H1 (cell line): ENCODE data around the gene ORAI3. TPM values are rescaled to one million over a fixed set of nuclear protein-coding genes. Genes with fewer than 3 reads are reported as not detected.
A peak's percentile ranks its signal among the peaks of the same experiment; 100 is the strongest.

Experiments
- CTCF ChIA-PET: fragments of 300-600 bp; sonication (Branson Sonifier 250); formaldehyde crosslinking; loops from one replicate; lab custom pipeline; 2021; ENCODE audit not compliant: partially characterized antibody; lab: Charles Lee
- POLR2A ChIA-PET: fragments of 300-600 bp; sonication (Branson Sonifier 250); formaldehyde crosslinking; loops from one replicate; lab custom pipeline; 2021; ENCODE audit warnings: inconsistent platforms; ENCODE audit not compliant: partially characterized antibody; lab: Charles Lee
- DNase-seq, 2 experiments: peaks; one replicate each; pipeline versions ENCODE4 v3.0.0 to v3.0.0-alpha.2; 2010 to 2022; ENCODE audit warnings: low spot score in 2 of 2, low read depth in 1 of 2, mixed read lengths in 1 of 2
- FAIRE-seq: peaks from 2 replicates; lab custom pipeline; 2011; peaks lifted over from hg19 to GRCh38; lab: Jason Lieb, UNC
- H2AFZ ChIP-seq: 2 replicates; pipeline ENCODE4 v1.8.1; 2012; ENCODE audit warnings: low read length, inconsistent platforms
- H2AK5ac ChIP-seq: 2 replicates; pipeline ENCODE4 v1.6.1; 2013; ENCODE audit warnings: low read depth, low read length
- H2BK120ac ChIP-seq: replicated peaks from 2 replicates; pipeline ENCODE3; 2013; ENCODE audit warnings: low read depth, low read length, inconsistent platforms
- H2BK12ac ChIP-seq: 2 replicates; pipeline ENCODE4 v1.6.1; 2013; ENCODE audit warnings: low read depth, low read length
- H2BK15ac ChIP-seq: 2 replicates; pipeline ENCODE4 v1.6.1; 2013; ENCODE audit warnings: low read length
- H2BK20ac ChIP-seq: 2 replicates; pipeline ENCODE4 v1.6.1; 2013; ENCODE audit warnings: low read length
- H2BK5ac ChIP-seq: 2 replicates; pipeline ENCODE4 v1.6.1; 2013; ENCODE audit warnings: low read depth, low read length
- H3K14ac ChIP-seq: 2 replicates; pipeline ENCODE4 v1.6.1; 2013; ENCODE audit warnings: inconsistent platforms; ENCODE audit not compliant: insufficient read length
- H3K18ac ChIP-seq: 2 replicates; pipeline ENCODE4 v1.6.1; 2013; ENCODE audit warnings: low read length; ENCODE audit errors: extremely low read depth
- H3K23ac ChIP-seq: 2 replicates; pipeline ENCODE4 v1.6.1; 2013; ENCODE audit warnings: inconsistent platforms; ENCODE audit not compliant: insufficient read length
- H3K23me2 ChIP-seq: 2 replicates; pipeline ENCODE4 v1.6.1; 2013; ENCODE audit warnings: low read depth, low read length
- H3K27ac ChIP-seq: 2 replicates; pipeline ENCODE4 v1.6.1; 2011; ENCODE audit warnings: low read depth, low read length, inconsistent platforms
- H3K27me3 ChIP-seq, 4 experiments: replicated peaks in 1 of 4; 1 replicate in 1 of 4; 2 replicates in 3 of 4; pipeline versions ENCODE4 v1.6.1 to v1.8.1; 2011 to 2013; ENCODE audit warnings: low read length in 3 of 4, mild to moderate bottlenecking in 3 of 4, inconsistent platforms in 2 of 4, mixed read lengths in 2 of 4, moderate library complexity in 1 of 4; ENCODE audit not compliant: control insufficient read depth in 3 of 4, insufficient read depth in 3 of 4; ENCODE audit errors: extremely low read depth in 1 of 4
- H3K36me3 ChIP-seq, 4 experiments: 2 replicates each; pipeline versions ENCODE4 v1.6.1 to v1.8.1; 2011 to 2013; ENCODE audit warnings: mild to moderate bottlenecking in 4 of 4, low read length in 3 of 4, moderate library complexity in 2 of 4, control low read depth in 1 of 4, inconsistent platforms in 1 of 4; ENCODE audit not compliant: insufficient read depth in 4 of 4, control insufficient read depth in 2 of 4
- H3K4ac ChIP-seq: replicated peaks from 2 replicates; pipeline ENCODE3; 2013; ENCODE audit warnings: low read length, low read depth, mixed read lengths, inconsistent platforms; ENCODE audit not compliant: insufficient read length
- H3K4me1 ChIP-seq, 4 experiments: replicated peaks in 1 of 4; 1 replicate in 1 of 4; 2 replicates in 3 of 4; pipeline versions ENCODE4 v1.6.1 to v1.8.1; 2011 to 2013; ENCODE audit warnings: low read length in 3 of 4, inconsistent platforms in 2 of 4, mixed read lengths in 1 of 4; ENCODE audit not compliant: insufficient read depth in 4 of 4, control insufficient read depth in 3 of 4
- H3K4me2 ChIP-seq, 2 experiments: 2 replicates each; pipeline versions ENCODE4 v1.6.1 to v1.8.1; 2011 to 2013; ENCODE audit warnings: low read depth in 2 of 2, low read length in 2 of 2, control low read depth in 1 of 2, inconsistent platforms in 1 of 2, mild to moderate bottlenecking in 1 of 2; ENCODE audit not compliant: insufficient read depth in 1 of 2
- H3K4me3 ChIP-seq, 4 experiments: fragments of 200-600, 300-600 bp in 1 of 4; sonication (generic), shearing (Covaris generic), sonication (Bioruptor Twin) in 1 of 4; 2 replicates each; pipeline versions ENCODE4 v1.5.1 to v1.8.1; 2011 to 2016; ENCODE audit warnings: low read length in 4 of 4, low read depth in 3 of 4, control low read depth in 2 of 4, inconsistent platforms in 2 of 4, mild to moderate bottlenecking in 2 of 4, mixed read lengths in 1 of 4, moderate library complexity in 1 of 4; ENCODE audit not compliant: insufficient read depth in 2 of 4; ENCODE audit errors: extremely low read depth in 1 of 4
- H3K56ac ChIP-seq: replicated peaks from 2 replicates; pipeline ENCODE3; 2013; ENCODE audit warnings: low read depth, mild to moderate bottlenecking, mixed read lengths, low read length, inconsistent platforms; ENCODE audit not compliant: insufficient read length
- H3K79me1 ChIP-seq: 2 replicates; pipeline ENCODE4 v1.6.1; 2013; ENCODE audit warnings: low read depth, low read length, control low read depth
- H3K79me2 ChIP-seq, 2 experiments: 2 replicates each; pipeline versions ENCODE4 v1.6.1 to v1.8.1; 2012 to 2013; ENCODE audit warnings: low read length in 2 of 2, mild to moderate bottlenecking in 2 of 2, inconsistent platforms in 1 of 2; ENCODE audit not compliant: insufficient read depth in 2 of 2, control insufficient read depth in 1 of 2
- H3K9ac ChIP-seq, 4 experiments: replicated peaks in 1 of 4; 1 replicate in 1 of 4; 2 replicates in 3 of 4; pipeline versions ENCODE4 v1.6.1 to v1.8.1; 2011 to 2013; ENCODE audit warnings: low read depth in 3 of 4, low read length in 3 of 4, control low read depth in 2 of 4, mild to moderate bottlenecking in 2 of 4, moderate library complexity in 2 of 4, inconsistent platforms in 1 of 4; ENCODE audit errors: extremely low read depth in 1 of 4
- H3K9me3 ChIP-seq, 2 experiments: 2 replicates each; pipeline versions ENCODE4 v1.6.1 to v1.8.1; 2012 to 2013; ENCODE audit warnings: mild to moderate bottlenecking in 2 of 2, moderate library complexity in 2 of 2, control low read depth in 1 of 2, inconsistent platforms in 1 of 2, low read depth in 1 of 2, low read length in 1 of 2, mixed read lengths in 1 of 2; ENCODE audit not compliant: insufficient read depth in 2 of 2
- H4K20me1 ChIP-seq, 2 experiments: replicated peaks in 1 of 2; 2 replicates each; pipeline versions ENCODE3 to v1.8.1; 2011 to 2013; ENCODE audit warnings: inconsistent platforms in 2 of 2, low read length in 2 of 2, mild to moderate bottlenecking in 1 of 2; ENCODE audit not compliant: insufficient read depth in 2 of 2, control insufficient read depth in 1 of 2
- H4K5ac ChIP-seq: 2 replicates; pipeline ENCODE4 v1.6.1; 2013; ENCODE audit warnings: low read length, low read depth, mixed read lengths, inconsistent platforms; ENCODE audit not compliant: insufficient read length
- H4K8ac ChIP-seq: 2 replicates; pipeline ENCODE4 v1.8.0; 2013; ENCODE audit warnings: mild to moderate bottlenecking, moderate library complexity, low read length, inconsistent platforms; ENCODE audit not compliant: insufficient read depth; ENCODE audit errors: extremely low read depth
- H4K91ac ChIP-seq: replicated peaks from 2 replicates; pipeline ENCODE3; 2013; ENCODE audit warnings: low read length, mixed read lengths, inconsistent platforms; ENCODE audit not compliant: insufficient read length
- CBX8 ChIP-seq: fragments of 300-800, 300-1000 bp; sonication (generic); IDR thresholded peaks from 2 replicates; pipeline ENCODE4 v1.7.1; 2016; ENCODE audit warnings: low read depth, low read length, borderline replicate concordance
- RBBP5 ChIP-seq: IDR thresholded peaks from 2 replicates; pipeline ENCODE4 v1.7.1; 2012; ENCODE audit warnings: low read depth, mild to moderate bottlenecking, inconsistent platforms, low read length, moderate library complexity, borderline replicate concordance
- RXRA ChIP-seq: IDR thresholded peaks from 2 replicates; pipeline ENCODE4 v1.6.1; 2011; ENCODE audit warnings: low read depth, mild to moderate bottlenecking, low read length, moderate library complexity; ENCODE audit not compliant: insufficient read depth
- WGBS, 2 experiments: shearing (Covaris generic) in 1 of 2; methylation state at CpG; one replicate each; pipeline versions ENCODE4 v1.1.6 to v1.1.7; 2013 to 2015; ENCODE audit warnings: low lambda C conversion rate in 2 of 2, mixed read lengths in 2 of 2, inconsistent platforms in 1 of 2, low coverage in 1 of 2, missing lambda C conversion rate in 1 of 2; ENCODE audit not compliant: insufficient replicate concordance in 2 of 2, insufficient coverage in 1 of 2, insufficient read length in 1 of 2; ENCODE audit errors: extremely low coverage in 1 of 2, missing lambda C conversion rate in 1 of 2; 5-methylcytosine and 5-hydroxymethylcytosine counted together
- polyA plus RNA-seq, 7 experiments: library from polyadenylated mRNA; depleted of rRNA in 3 of 7; stranded (reverse) in 5 of 7; unstranded in 2 of 7; fragments of >200 nt in 5 of 7; fragments of 200-250 nt in 2 of 7; gene quantifications; 1 replicate in 5 of 7; 2 replicates in 1 of 7; 4 replicates in 1 of 7; pipeline versions ENCODE4 v1.2.1 to v1.2.3, GENCODE V29; 2011 to 2013; ENCODE audit warnings: missing spikeins in 2 of 7, mixed read lengths in 2 of 7
- total RNA-seq: library from RNA; stranded (reverse); fragmentation: NEBNext Ultra II Directional; extraction: Animal tissue kit (Norgen Biotek cat#: 25700); gene quantifications from 2 replicates; pipeline ENCODE4 v1.2.1, GENCODE V29; 2021
- TF ChIP-seq, protein P1 (sequence below): IDR thresholded peaks from 2 replicates; pipeline ENCODE4 v1.6.1; 2012; ENCODE audit warnings: inconsistent platforms

ORAI3 gene
- total and polyA plus RNA-seq, 2 of the 8 experiments (the other 6 are each of a cell fraction or from before 2014, with no cell fraction given) = 8.7 to 24.5 TPM

DNA sequence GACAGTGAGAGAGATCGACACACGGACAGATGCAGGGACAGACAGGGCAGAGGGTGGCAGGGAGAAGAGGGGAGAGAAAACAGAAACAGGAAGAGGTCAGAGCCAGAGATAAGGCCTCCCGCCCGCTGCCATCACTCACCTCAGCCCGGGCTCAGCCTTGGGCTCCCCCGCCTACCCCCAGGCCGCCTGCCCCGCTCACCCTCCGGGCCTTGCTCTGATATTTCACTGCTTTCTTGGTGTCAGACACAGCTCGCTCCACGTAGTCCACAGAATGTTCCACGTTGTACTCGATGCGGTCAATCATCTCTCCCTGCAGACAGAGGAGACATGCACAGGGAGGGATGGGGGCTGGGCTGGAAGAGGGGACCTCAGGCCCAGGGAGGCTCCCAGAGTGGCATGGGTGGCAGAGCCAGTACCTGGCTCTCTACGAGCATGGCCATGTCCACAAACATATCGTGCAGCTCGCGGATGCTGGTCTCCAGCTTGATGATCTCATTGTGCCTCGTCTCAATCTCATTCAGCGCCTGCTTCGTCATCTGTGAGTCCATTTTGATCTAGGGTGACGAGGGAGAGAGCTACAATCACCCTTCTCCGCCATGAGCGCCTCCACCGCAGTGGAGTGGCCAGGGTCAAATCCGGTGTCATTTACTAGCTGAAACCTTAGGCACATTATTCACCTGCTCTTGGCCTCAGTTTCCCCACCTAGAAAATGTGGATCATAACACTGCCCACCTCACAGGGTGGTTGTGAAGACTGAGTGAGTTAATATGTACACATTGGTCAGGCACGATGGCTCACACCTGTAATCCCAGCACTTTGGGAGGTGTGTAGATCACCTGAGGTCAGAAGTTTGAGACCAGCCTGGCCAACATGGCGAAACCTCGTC is 44.3 kb downstream of the ORAI3 start:
- Histone ChIP-seq H3K4me3 (no peak overlapping the region), H2BK120ac (no peak overlapping the region), H2BK12ac (no peak overlapping the region), H3K4me1 (peaks cover 0 to 13% (median 10%) of the 10 kb centered on the region in 4 experiments; a peak in 6 of 7 replicates), H2AK5ac (no peak overlapping the region), H3K36me3 (no peaks in the 10 kb centered on the region), H3K23ac (no peak overlapping the region), H3K9ac (no peak overlapping the region), H3K79me2 (no peaks in the 10 kb centered on the region), H4K8ac (peak overlapping the region; percentile 29; the same call in 1 of the 2 replicates), H2AFZ (no peak overlapping the region), H3K9me3 (no peaks in the 10 kb centered on the region), H3K23me2 (peaks cover 12% of the 10 kb centered on the region), H3K27me3 (no peaks in the 10 kb centered on the region; a peak in 2 of 7 replicates), H4K5ac (no peak overlapping the region), H3K79me1 (no peaks in the 10 kb centered on the region), H4K20me1 (peaks cover 0 to 3% of the 10 kb centered on the region in 2 experiments), H4K91ac (no peak overlapping the region), H2BK15ac (no peak overlapping the region), H3K4ac (no peak overlapping the region), H3K27ac (no peak overlapping the region), H2BK5ac (no peak overlapping the region), H3K4me2 (no peak overlapping the region), H3K18ac (no peak overlapping the region), H3K14ac (no peak overlapping the region), H3K56ac (no peak overlapping the region), H2BK20ac (no peak overlapping the region)
- DNase-seq (no peak), FAIRE-seq (no peak)
- ChIA-PET POLR2A (interaction anchor here (0.6 to 1.8 kb wide), 5 partner anchors 9 to 231 kb away, joined by 3 to 5 read pairs (median 4); partner anchors contain the start of genes FUS and KAT8), CTCF (interaction anchor here (0.7 to 1.8 kb wide), 7 partner anchors 8 to 210 kb away, joined by 3 to 9 read pairs (median 3); partner anchors contain the start of genes HSD3B7 and KAT8)
- 85% methylated on average over 23 of the region's 29 CpGs; no CpG with 5 or more reads in 1 of the 2 experiments for WGBS, 2 experiments
- no peak for TF ChIP-seq RXRA
- TF ChIP-seq CBX8 = no peak
- TF ChIP-seq, protein P1, sequence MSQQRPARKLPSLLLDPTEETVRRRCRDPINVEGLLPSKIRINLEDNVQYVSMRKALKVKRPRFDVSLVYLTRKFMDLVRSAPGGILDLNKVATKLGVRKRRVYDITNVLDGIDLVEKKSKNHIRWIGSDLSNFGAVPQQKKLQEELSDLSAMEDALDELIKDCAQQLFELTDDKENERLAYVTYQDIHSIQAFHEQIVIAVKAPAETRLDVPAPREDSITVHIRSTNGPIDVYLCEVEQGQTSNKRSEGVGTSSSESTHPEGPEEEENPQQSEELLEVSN = no peak
- no peak for TF ChIP-seq RBBP5
